HepG2 (cell line): ENCODE measurements around the gene DNAI2. TPM values are rescaled to one million over a fixed set of nuclear protein-coding genes. Genes with fewer than 3 reads are reported as not detected.

ENCODE experiments used
- CTCF ChIP-seq: sonication (generic); formaldehyde crosslinking; IDR thresholded peaks from 2 replicates; pipeline ENCODE4 v1.5.0; 2020; ENCODE audit warnings: mild to moderate bottlenecking, missing genetic modification reagents, moderate library complexity
- ELK4 ChIP-seq: sonication (generic); formaldehyde crosslinking; IDR thresholded peaks from 2 replicates; pipeline ENCODE4 v1.9.0; 2021; ENCODE audit warnings: missing genetic modification reagents, borderline replicate concordance
- ETV5 ChIP-seq: IDR thresholded peaks from 2 replicates; pipeline ENCODE4 v1.6.1; 2018; ENCODE audit warnings: missing biosample characterization, missing genetic modification reagents, inconsistent platforms, borderline replicate concordance
- FOXO1 ChIP-seq: sonication (generic); formaldehyde crosslinking; IDR thresholded peaks from 2 replicates; pipeline ENCODE4 v1.4.0; 2020; ENCODE audit warnings: missing genetic modification reagents
- GPN1 ChIP-seq: sonication (generic); formaldehyde crosslinking; IDR thresholded peaks from 2 replicates; pipeline ENCODE4 v1.5.1; 2020; ENCODE audit warnings: missing genetic modification reagents, borderline replicate concordance
- JUNB ChIP-seq: sonication (generic); formaldehyde crosslinking; IDR thresholded peaks from 2 replicates; pipeline ENCODE4 v1.8.0; 2022; ENCODE audit warnings: missing genetic modification reagents, mild to moderate bottlenecking, borderline replicate concordance
- KMT2B ChIP-seq: IDR thresholded peaks from 2 replicates; pipeline ENCODE4 v1.6.1; 2016; ENCODE audit warnings: missing genetic modification reagents, missing compliant biosample characterization
- MLLT10 ChIP-seq: sonication (generic); formaldehyde crosslinking; IDR thresholded peaks from 2 replicates; pipeline ENCODE4 v1.4.0; 2020; ENCODE audit warnings: missing genetic modification reagents
- MYC ChIP-seq: sonication (generic); formaldehyde crosslinking; IDR thresholded peaks from 2 replicates; pipeline ENCODE4 v1.9.0; 2021; ENCODE audit warnings: missing genetic modification reagents, borderline replicate concordance
- NCOR1 ChIP-seq: fragments of 200-600 bp; sonication (generic); IDR thresholded peaks from 2 replicates; pipeline ENCODE4 v1.7.0; 2017; ENCODE audit warnings: antibody characterized with exemption, low read length, borderline replicate concordance
- SALL1 ChIP-seq: sonication (generic); formaldehyde crosslinking; IDR thresholded peaks from 2 replicates; pipeline ENCODE4 v1.8.0; 2022; ENCODE audit warnings: mild to moderate bottlenecking, missing genetic modification reagents
- TARDBP ChIP-seq: sonication (generic); formaldehyde crosslinking; IDR thresholded peaks from 2 replicates; pipeline ENCODE4 v1.8.0; 2022; ENCODE audit warnings: mild to moderate bottlenecking, missing genetic modification reagents
- THAP9 ChIP-seq: sonication (generic); formaldehyde crosslinking; IDR thresholded peaks from 2 replicates; pipeline ENCODE4; 2020; ENCODE audit warnings: missing genetic modification reagents, mild to moderate bottlenecking, borderline replicate concordance
- WIZ ChIP-seq: sonication (generic); formaldehyde crosslinking; IDR thresholded peaks from 2 replicates; pipeline ENCODE4 v1.5.1; 2020; ENCODE audit warnings: mild to moderate bottlenecking, missing genetic modification reagents
- ZFP41 ChIP-seq: sonication (generic); formaldehyde crosslinking; IDR thresholded peaks from 2 replicates; pipeline ENCODE4 v1.4.0; 2020; ENCODE audit warnings: mild to moderate bottlenecking, missing genetic modification reagents, borderline replicate concordance
- ZFP82 ChIP-seq: sonication (generic); formaldehyde crosslinking; IDR thresholded peaks from 2 replicates; pipeline ENCODE4 v1.5.1; 2020; ENCODE audit warnings: mild to moderate bottlenecking, missing genetic modification reagents, borderline replicate concordance
- ZNF234 ChIP-seq: sonication (generic); formaldehyde crosslinking; conservative IDR thresholded peaks from 2 replicates; pipeline ENCODE4 v1.5.1; 2020; ENCODE audit warnings: mild to moderate bottlenecking, missing genetic modification reagents
- ZNF451 ChIP-seq: sonication (generic); formaldehyde crosslinking; IDR thresholded peaks from 2 replicates; pipeline ENCODE4 v1.5.0; 2020; ENCODE audit warnings: mild to moderate bottlenecking, missing genetic modification reagents
- ZNF512 ChIP-seq: sonication (generic); formaldehyde crosslinking; IDR thresholded peaks from 2 replicates; pipeline ENCODE4 v1.4.0; 2020; ENCODE audit warnings: mild to moderate bottlenecking, missing genetic modification reagents
- ZNF576 ChIP-seq: sonication (generic); formaldehyde crosslinking; IDR thresholded peaks from 2 replicates; pipeline ENCODE4 v1.4.0; 2020; ENCODE audit warnings: mild to moderate bottlenecking, missing genetic modification reagents
- ZNF749 ChIP-seq: sonication (generic); formaldehyde crosslinking; IDR thresholded peaks from 2 replicates; pipeline ENCODE4 v1.8.0; 2022; ENCODE audit warnings: mild to moderate bottlenecking, missing genetic modification reagents, moderate library complexity, borderline replicate concordance
- ZNF790 ChIP-seq: sonication (generic); formaldehyde crosslinking; IDR thresholded peaks from 2 replicates; pipeline ENCODE4 v1.8.0; 2022; ENCODE audit warnings: missing genetic modification reagents, mild to moderate bottlenecking, borderline replicate concordance
- ZSCAN30 ChIP-seq: sonication (generic); formaldehyde crosslinking; IDR thresholded peaks from 2 replicates; pipeline ENCODE4 v1.5.0; 2020; ENCODE audit warnings: mild to moderate bottlenecking, missing genetic modification reagents
- polyA plus RNA-seq, 8 experiments: library from polyadenylated mRNA; depleted of rRNA in 3 of 8; stranded (reverse) in 7 of 8; unstranded in 1 of 8; fragments of >200 nt; fragmentation: Illumina TruSeq in 4 of 8; extraction: Trizol in 4 of 8; gene quantifications; 2 replicates each; pipeline versions ENCODE4 v1.2.1 to v1.2.3, GENCODE V29; 2011 to 2016; ENCODE audit warnings: low read depth in 4 of 8, missing spikeins in 1 of 8, mixed read lengths in 1 of 8; ENCODE audit not compliant: insufficient read depth in 1 of 8
- total RNA-seq, 5 experiments: library from RNA; depleted of rRNA; stranded (reverse); fragments of >200 nt; fragmentation: Illumina TruSeq; extraction: Trizol; gene quantifications; 2 replicates each; pipeline ENCODE4 v1.2.3, GENCODE V29; 2016; ENCODE audit warnings: low read depth in 1 of 5

Gene DNAI2
- total and polyA plus RNA-seq, 2 of the 13 experiments (the other 11 are each of a cell fraction or from before 2014, with no cell fraction given), result not detected

GRCh38 chr17:74354123-74354522 is 80.1 kb downstream of the DNAI2 start (continued):
- TF ChIP-seq SALL1 (CRISPR knock-in tag), result peak; percentile 58
- TF ChIP-seq ZNF451 (CRISPR knock-in tag), result no peak
- no peak for TF ChIP-seq ZNF790 (CRISPR knock-in tag)
- no peak for TF ChIP-seq WIZ (CRISPR knock-in tag)
- peak; percentile 42; the same call in 1 of the 2 replicates for TF ChIP-seq MYC (CRISPR knock-in tag)
- no peak for TF ChIP-seq ELK4 (CRISPR knock-in tag)
- TF ChIP-seq ZNF749 (CRISPR knock-in tag), result no peak
- no peak for TF ChIP-seq ZSCAN30 (CRISPR knock-in tag)
- TF ChIP-seq GPN1, result 0 out of 2 replicates have a peak, but pooled peaks have one; percentile 25
- no peak for TF ChIP-seq MLLT10 (CRISPR knock-in tag)
- TF ChIP-seq ZNF512 (CRISPR knock-in tag), result no peak
- no peak for TF ChIP-seq TARDBP (CRISPR knock-in tag)
- no peak for TF ChIP-seq THAP9
- peak; percentile 30; the same call in 1 of the 2 replicates for TF ChIP-seq ETV5 (CRISPR knock-in tag)
- peak; percentile 92 for TF ChIP-seq CTCF (CRISPR knock-in tag)
- TF ChIP-seq JUNB (CRISPR knock-in tag), result no peak
- peak; percentile 52; the same call in 1 of the 2 replicates for TF ChIP-seq FOXO1 (CRISPR knock-in tag)
- no peak for TF ChIP-seq KMT2B (CRISPR knock-in tag)
- TF ChIP-seq ZFP82 (CRISPR knock-in tag), result no peak
- TF ChIP-seq ZNF576 (CRISPR knock-in tag), result no peak; the same call in 1 of the 2 replicates
- no peak; the same call in 1 of the 2 replicates for TF ChIP-seq ZNF234 (CRISPR knock-in tag)
- no peak for TF ChIP-seq NCOR1
- no peak for TF ChIP-seq ZFP41 (CRISPR knock-in tag)
